ENCODE data around the gene SVBP. TPM values are rescaled to one million over a fixed set of nuclear protein-coding genes. Genes with fewer than 3 reads are reported as not detected.

The SVBP gene
- total RNA-seq, 4 donors from 2014 or later: 19.1 to 39.5 (median 23.1) TPM

- Histone ChIP-seq H3K9me3 (no peaks in the 10 kb centered on the region), H3K27ac (replicated peaks in 1 of 4) (peak within 1 kb of the TSS; percentile 91 to 96 (median 93)), H3K4me3 (peak within 1 kb of the TSS; percentile 75 to 96 (median 86)), H3K27me3 (no peaks in the 10 kb centered on the region), H3K4me1 (peaks cover 37 to 62% (median 53%) of the 10 kb centered on the region in 4 donors), H3K36me3 (peaks cover 0 to 6% (median under 1%) of the 10 kb centered on the region in 4 donors)
- DNase-seq (ENCODE audit: extremely low spot score): peak; percentile 100
- TF ChIP-seq POLR2AphosphoS5 (IDR thresholded peaks at IDR 0.05) (peak; percentile 99), CTCF (IDR thresholded peaks at IDR 0.05) (no peak), POLR2A (IDR thresholded peaks at IDR 0.05; ENCODE audit: low read depth) (peak; percentile 89)
- 1% methylated on average over 18 of the region's 82 CpGs for WGBS
- intact Hi-C loops (cut with DNase I): loop anchor here (5.0 to 10.0 kb wide), 4 partner anchors 50 to 158 kb away; partner anchors contain the start of genes ERMAP, PPIH, SVBP and ZNF691
Measured at GRCh38 chr1:42766741-42767509, 50.3 kb downstream of the SVBP start, which contains the start of the genes C1orf50 and P3H1. Gene C1orf50, plus strand, starts transcription at chr1:42767249. Its CDS starts 63 bp downstream, at chr1:42767312. Gene P3H1, minus strand, starts transcription at chr1:42767028. Its CDS starts 57 bp downstream, at chr1:42766971.

- H3K4me3 ChIP-seq: peak overlapping the region; percentile 75 to 96 (median 86)
- no peaks in the 10 kb centered on the region for H3K9me3 ChIP-seq
- H3K4me1 ChIP-seq: peaks cover 37 to 62% (median 53%) of the 10 kb centered on the region in 4 donors
- 3% methylated on average over 16 of the region's 44 CpGs for WGBS
- H3K27me3 ChIP-seq: no peaks in the 10 kb centered on the region
- peak; percentile 5 to 28 for TF ChIP-seq POLR2AphosphoS5 (IDR thresholded peaks at IDR 0.05)
- peak in 2 of 3 experiments; percentile 41 to 54 for TF ChIP-seq CTCF (IDR thresholded peaks at IDR 0.05)
- no peak for TF ChIP-seq POLR2A (IDR thresholded peaks at IDR 0.05; ENCODE audit: low read depth)
- H3K27ac ChIP-seq (replicated peaks in 1 of 4): peak overlapping the region; percentile 91 to 96 (median 93)
- intact Hi-C loops (cut with DNase I): loop anchor here (5.0 to 10.0 kb wide), 4 partner anchors 51 to 159 kb away; partner anchors contain the start of genes ERMAP, PPIH, SVBP and ZNF691
- DNase-seq (ENCODE audit: extremely low spot score): no peak
- H3K36me3 ChIP-seq: peaks cover 0 to 11% (median 6%) of the 10 kb centered on the region in 4 donors
Measured at GRCh38 chr1:42765832-42766740, 51.1 kb downstream of the SVBP start.

- H3K27ac ChIP-seq (replicated peaks in 1 of 4): peak overlapping the region; percentile 91 to 96 (median 93)
- intact Hi-C loops (cut with DNase I): loop anchor here (5.0 to 10.0 kb wide), 4 partner anchors 52 to 160 kb away; partner anchors contain the start of genes ERMAP, PPIH, SVBP and ZNF691
- peaks cover 0 to 17% (median 13%) of the 10 kb centered on the region in 4 donors for H3K36me3 ChIP-seq
- peaks cover 37 to 56% (median 48%) of the 10 kb centered on the region in 4 donors for H3K4me1 ChIP-seq
- no peaks in the 10 kb centered on the region for H3K27me3 ChIP-seq
- no peak for DNase-seq (ENCODE audit: extremely low spot score)
- 15% methylated on average over 7 of the region's 7 CpGs for WGBS
- TF ChIP-seq POLR2A (IDR thresholded peaks at IDR 0.05; ENCODE audit: low read depth) (no peak), CTCF (IDR thresholded peaks at IDR 0.05) (no peak), EP300 (IDR thresholded peaks at IDR 0.05) (no peak), POLR2AphosphoS5 (IDR thresholded peaks at IDR 0.05) (no peak)
- H3K9me3 ChIP-seq: no peaks in the 10 kb centered on the region
- peak overlapping the region; percentile 75 to 96 (median 86) for H3K4me3 ChIP-seq
Measured at GRCh38 chr1:42765269-42765668, 51.9 kb downstream of the SVBP start.

GRCh38 chr1:42762269-42762668 lies 54.9 kb downstream of the SVBP start:
- intact Hi-C loops (cut with DNase I): loop anchor here (10.0 kb wide), 3 partner anchors 83 to 163 kb away; partner anchors contain the start of genes PPIH and ZNF691
- TF ChIP-seq POLR2A (IDR thresholded peaks at IDR 0.05; ENCODE audit: low read depth) (no peak), CTCF (IDR thresholded peaks at IDR 0.05) (no peak), EP300 (IDR thresholded peaks at IDR 0.05) (no peak), POLR2AphosphoS5 (IDR thresholded peaks at IDR 0.05) (no peak)
- no peak for DNase-seq (ENCODE audit: extremely low spot score)
- H3K4me3 ChIP-seq: no peak overlapping the region
- no peaks in the 10 kb centered on the region for H3K9me3 ChIP-seq
- 63% methylated on average over 5 of the region's 5 CpGs for WGBS
- H3K27me3 ChIP-seq: no peaks in the 10 kb centered on the region
- H3K36me3 ChIP-seq: peaks cover 24 to 47% (median 42%) of the 10 kb centered on the region in 4 donors
- H3K27ac ChIP-seq (replicated peaks in 1 of 4): no peak overlapping the region
- peaks cover 14 to 37% (median 26%) of the 10 kb centered on the region in 4 donors for H3K4me1 ChIP-seq
